ENCODE data around the gene LRAT. TPM values are rescaled to one million over a fixed set of nuclear protein-coding genes. Genes with fewer than 3 reads are reported as not detected.

Gene LRAT
- total RNA-seq: 10 to 100 TPM in 1 of 4 donors, 1 to 10 TPM in 3; 5.8 to 14.4 (median 7.1) TPM

DNA sequence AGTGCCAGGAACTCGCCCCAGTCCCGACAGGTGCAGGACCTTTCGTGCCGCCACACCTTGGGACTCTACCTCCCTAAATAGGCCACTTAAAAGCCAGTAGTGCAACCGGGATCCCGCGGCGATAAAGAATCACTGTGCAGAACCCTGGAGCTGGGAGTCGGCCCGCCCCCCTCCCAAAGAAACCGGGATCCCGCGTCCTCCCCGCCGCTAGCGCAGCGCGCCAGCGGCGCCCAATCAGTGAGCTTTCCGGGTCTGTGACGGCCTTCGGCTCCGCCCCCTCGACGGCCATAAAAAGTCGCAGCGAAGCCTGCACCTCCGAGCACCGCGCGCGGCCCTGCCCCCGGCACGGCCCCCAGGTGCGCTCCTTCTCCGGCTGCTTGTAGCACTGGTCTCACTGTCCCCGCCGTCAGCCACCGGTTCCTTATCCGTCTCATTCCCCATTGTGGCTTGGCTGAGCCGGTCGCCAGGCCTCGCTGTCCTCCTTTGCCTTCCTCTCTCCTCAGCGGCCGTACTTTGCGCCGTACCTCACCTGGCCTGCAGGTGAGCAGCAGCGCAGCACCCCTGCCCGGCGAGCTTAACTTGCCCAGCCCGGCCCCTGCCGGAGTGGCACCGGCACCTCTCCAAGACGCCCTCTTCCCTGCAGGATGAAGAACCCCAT, at the start of gene LRAT:
Gene LRAT, plus strand, starts transcription at position 318 of the 658 bp plus-strand sequence. Its CDS starts 327 bp downstream, at position 645.
- WGBS, 2 donors: 2 to 3% methylated on average over 29 to 34 of the region's 55 CpGs
- H3K4me3 ChIP-seq (replicated peaks in 1 of 3): peak within 1 kb of the TSS; percentile 13 to 44 (median 40)
- H3K36me3 ChIP-seq: no peaks in the 10 kb centered on the region
- peak; percentile 88 for DNase-seq
- peaks cover 4 to 11% of the 10 kb centered on the region in 2 donors for H3K4me1 ChIP-seq
- H3K27me3 ChIP-seq: no peaks in the 10 kb centered on the region
- intact Hi-C loops (cut with DNase I): no loop called here
- H3K9me3 ChIP-seq: no peaks in the 10 kb centered on the region
- TF ChIP-seq POLR2A (IDR thresholded peaks at IDR 0.05): peak; percentile 43 to 98
- TF ChIP-seq, protein P1, sequence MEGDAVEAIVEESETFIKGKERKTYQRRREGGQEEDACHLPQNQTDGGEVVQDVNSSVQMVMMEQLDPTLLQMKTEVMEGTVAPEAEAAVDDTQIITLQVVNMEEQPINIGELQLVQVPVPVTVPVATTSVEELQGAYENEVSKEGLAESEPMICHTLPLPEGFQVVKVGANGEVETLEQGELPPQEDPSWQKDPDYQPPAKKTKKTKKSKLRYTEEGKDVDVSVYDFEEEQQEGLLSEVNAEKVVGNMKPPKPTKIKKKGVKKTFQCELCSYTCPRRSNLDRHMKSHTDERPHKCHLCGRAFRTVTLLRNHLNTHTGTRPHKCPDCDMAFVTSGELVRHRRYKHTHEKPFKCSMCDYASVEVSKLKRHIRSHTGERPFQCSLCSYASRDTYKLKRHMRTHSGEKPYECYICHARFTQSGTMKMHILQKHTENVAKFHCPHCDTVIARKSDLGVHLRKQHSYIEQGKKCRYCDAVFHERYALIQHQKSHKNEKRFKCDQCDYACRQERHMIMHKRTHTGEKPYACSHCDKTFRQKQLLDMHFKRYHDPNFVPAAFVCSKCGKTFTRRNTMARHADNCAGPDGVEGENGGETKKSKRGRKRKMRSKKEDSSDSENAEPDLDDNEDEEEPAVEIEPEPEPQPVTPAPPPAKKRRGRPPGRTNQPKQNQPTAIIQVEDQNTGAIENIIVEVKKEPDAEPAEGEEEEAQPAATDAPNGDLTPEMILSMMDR (IDR thresholded peaks at IDR 0.05): peak in 5 of 6 experiments; percentile 36 to 77 (median 55)
- H3K27ac ChIP-seq: peak within 1 kb of the TSS in 2 of 3 donors; percentile 3 to 51

DNA sequence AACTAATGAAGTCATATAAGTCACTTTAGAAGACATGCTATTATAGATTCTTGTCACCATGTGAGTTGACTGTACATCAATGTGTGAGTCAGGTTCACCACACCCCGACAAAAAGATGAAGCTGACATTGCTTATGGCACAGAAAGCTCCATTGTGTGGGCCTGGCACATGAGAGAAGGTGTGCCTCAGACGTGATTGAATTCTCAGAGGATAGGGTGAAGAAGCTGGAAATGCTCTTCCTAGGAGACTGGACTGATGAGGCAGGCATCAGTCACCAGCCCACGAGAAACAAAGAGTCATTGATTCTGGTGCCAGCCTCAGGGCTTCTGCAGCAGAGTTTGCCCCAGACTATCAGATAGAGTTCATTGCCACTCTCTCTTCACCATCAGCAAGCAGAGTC, 35.9 kb upstream of the LRAT start:
- Histone ChIP-seq H3K27me3 (no peaks in the 10 kb centered on the region), H3K27ac (no peak overlapping the region), H3K4me1 (no peaks in the 10 kb centered on the region), H3K4me3 (replicated peaks in 1 of 3) (no peak overlapping the region), H3K9me3 (no peaks in the 10 kb centered on the region), H3K36me3 (no peaks in the 10 kb centered on the region)
- no peak for DNase-seq
- no peak for TF ChIP-seq POLR2A (IDR thresholded peaks at IDR 0.05)
- TF ChIP-seq, protein P1 (IDR thresholded peaks at IDR 0.05): no peak
- 70 to 75% methylated on average over 3 of the region's 3 CpGs for WGBS, 2 donors
- intact Hi-C loops (cut with DNase I): no loop called here

DNA sequence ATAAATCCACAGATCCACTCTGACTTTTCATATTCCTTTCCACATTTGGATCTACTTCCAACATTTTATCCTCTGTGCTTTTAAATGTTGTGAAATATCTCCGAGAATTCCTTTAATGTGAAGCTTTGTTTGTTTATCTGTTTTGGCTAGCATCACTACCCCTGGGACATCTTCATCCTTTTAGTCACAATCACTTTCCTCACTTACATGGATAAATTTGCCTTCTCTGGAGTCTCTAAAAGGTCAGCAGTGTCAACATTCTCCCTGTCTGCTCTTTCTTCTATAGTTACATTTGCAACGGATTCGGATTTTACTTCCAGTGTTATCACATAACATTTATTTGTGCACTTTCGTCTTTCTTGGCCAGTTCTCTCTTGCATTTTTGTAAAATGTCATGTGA, 34.2 kb upstream of the LRAT start:
- TF ChIP-seq, protein P1 (IDR thresholded peaks at IDR 0.05): no peak
- no peak for TF ChIP-seq POLR2A (IDR thresholded peaks at IDR 0.05)
- WGBS, 2 donors: 59 to 63% methylated on average over 4 of the region's 4 CpGs
- Histone ChIP-seq H3K27ac (no peak overlapping the region), H3K4me1 (no peaks in the 10 kb centered on the region), H3K4me3 (replicated peaks in 1 of 3) (no peak overlapping the region), H3K27me3 (no peaks in the 10 kb centered on the region), H3K9me3 (no peaks in the 10 kb centered on the region), H3K36me3 (no peaks in the 10 kb centered on the region)
- no peak for DNase-seq
- intact Hi-C loops (cut with DNase I): no loop called here

DNA sequence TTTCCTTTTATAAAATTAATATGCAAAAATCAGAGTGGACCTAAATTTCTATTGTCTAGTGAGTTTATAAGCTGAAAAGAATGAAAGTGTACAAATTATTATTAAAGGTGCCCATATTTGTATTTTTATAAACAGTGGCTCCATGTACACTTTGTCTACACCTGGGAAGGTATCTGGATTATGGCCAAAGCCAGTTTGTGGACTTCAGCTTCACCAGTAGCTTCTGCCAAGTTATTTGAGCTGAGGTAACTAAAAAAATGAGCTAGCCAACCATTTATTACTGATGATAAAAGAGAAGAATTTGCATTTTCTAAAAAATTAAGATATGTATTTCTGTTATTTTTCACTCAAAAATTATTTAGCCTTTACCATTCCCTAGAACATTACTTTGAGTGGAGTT, 32.3 kb upstream of the LRAT start:
- no peaks in the 10 kb centered on the region for H3K27me3 ChIP-seq
- intact Hi-C loops (cut with DNase I): no loop called here

More for the DNA sequence above, 32.3 kb upstream of the LRAT start:
- Histone ChIP-seq H3K4me3 (replicated peaks in 1 of 3) (no peak overlapping the region), H3K36me3 (no peaks in the 10 kb centered on the region), H3K4me1 (no peaks in the 10 kb centered on the region), H3K27ac (no peak overlapping the region), H3K9me3 (no peaks in the 10 kb centered on the region)
- TF ChIP-seq POLR2A (IDR thresholded peaks at IDR 0.05): no peak
- TF ChIP-seq, protein P1 (IDR thresholded peaks at IDR 0.05): no peak
- DNase-seq: no peak

Data from thyroid gland (tissue), 4 donors.